Right renal cortex interstitium (tissue), 3 donors: ENCODE data around the gene ABLIM1. TPM values are rescaled to one million over a fixed set of nuclear protein-coding genes. Genes with fewer than 3 reads are reported as not detected.

Experiments
- DNase-seq, 3 donors: peaks; one replicate each; pipeline ENCODE4 v3.0.0-alpha.2; 2013; ENCODE audit warnings: low read depth in 3 of 3, low spot score in 2 of 3
- polyA plus RNA-seq, 3 donors: library from polyadenylated mRNA; unstranded; fragments of 120-200 nt; gene quantifications; one replicate each; pipeline ENCODE4 v1.2.1, GENCODE V29; 2013; ENCODE audit not compliant: insufficient read length in 3 of 3

ABLIM1 gene
- polyA plus RNA-seq, 3 donors, result 96.0 to 102 (median 98.3) TPM

- no peak for DNase-seq
Measured at GRCh38 chr10:114430688-114431413, 227.2 kb downstream of the ABLIM1 start.

- DNase-seq, result no peak
Measured at GRCh38 chr10:114429581-114430335, 228.3 kb downstream of the ABLIM1 start.

- DNase-seq, result no peak
Measured at GRCh38 chr10:114427124-114427852, 230.8 kb downstream of the ABLIM1 start.

GRCh38 chr10:114426476-114426875, 231.6 kb downstream of the ABLIM1 start:
- DNase-seq, result no peak

- DNase-seq, result no peak
Measured at GRCh38 chr10:114420811-114421485, 237.1 kb downstream of the ABLIM1 start.

- no peak for DNase-seq
Measured at GRCh38 chr10:114418109-114418508, 240.0 kb downstream of the ABLIM1 start.

- DNase-seq, result no peak
Measured at GRCh38 chr10:114412907-114413797, 244.9 kb downstream of the ABLIM1 start.

GRCh38 chr10:114408968-114409444, 249.1 kb downstream of the ABLIM1 start:
- DNase-seq, result no peak

GRCh38 chr10:114408112-114408967, 249.7 kb downstream of the ABLIM1 start:
- no peak for DNase-seq

- DNase-seq, result no peak
Measured at GRCh38 chr10:114406455-114406854, 251.6 kb downstream of the ABLIM1 start.

- no peak for DNase-seq
Measured at GRCh38 chr10:114405011-114405350, 253.1 kb downstream of the ABLIM1 start.

GRCh38 chr10:114404171-114405010, 253.7 kb downstream of the ABLIM1 start, which contains the start of gene AFAP1L2:
Gene AFAP1L2 (minus strand): TSS chr10:114404502. CDS start chr10:114404455, 47 bp downstream.
- DNase-seq, result no peak

GRCh38 chr10:114403541-114404161, 254.4 kb downstream of the ABLIM1 start:
- no peak for DNase-seq

GRCh38 chr10:114402871-114403540, 255.1 kb downstream of the ABLIM1 start:
- no peak for DNase-seq

GRCh38 chr10:114402233-114402632, 255.8 kb downstream of the ABLIM1 start:
- no peak for DNase-seq

- no peak for DNase-seq
Measured at GRCh38 chr10:114401195-114401791, 256.8 kb downstream of the ABLIM1 start.
